ENCODE data around the gene PFDN1.

PFDN1 gene

DNA sequence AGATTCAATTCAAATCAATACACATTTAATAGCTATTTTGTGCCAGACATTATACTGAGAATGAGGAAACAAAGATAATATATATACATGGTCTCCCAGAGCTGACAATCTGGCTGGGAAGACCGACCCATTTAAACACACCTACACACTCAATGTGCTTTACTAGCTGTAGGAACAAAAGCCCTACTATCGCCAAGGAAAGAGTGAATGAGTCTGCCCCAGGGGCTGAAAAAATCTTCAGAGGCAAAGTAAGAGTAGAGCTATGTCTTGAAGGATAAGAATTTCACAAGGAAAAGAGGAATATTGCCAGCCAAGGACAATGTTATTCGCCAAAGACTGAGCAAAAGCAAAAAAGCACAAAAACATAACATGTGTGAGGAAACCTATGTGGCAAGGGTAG, 6.6 kb downstream of the PFDN1 start:
- DNase-seq (ENCODE audit: low read depth in 2 of 2), result no peak

DNA sequence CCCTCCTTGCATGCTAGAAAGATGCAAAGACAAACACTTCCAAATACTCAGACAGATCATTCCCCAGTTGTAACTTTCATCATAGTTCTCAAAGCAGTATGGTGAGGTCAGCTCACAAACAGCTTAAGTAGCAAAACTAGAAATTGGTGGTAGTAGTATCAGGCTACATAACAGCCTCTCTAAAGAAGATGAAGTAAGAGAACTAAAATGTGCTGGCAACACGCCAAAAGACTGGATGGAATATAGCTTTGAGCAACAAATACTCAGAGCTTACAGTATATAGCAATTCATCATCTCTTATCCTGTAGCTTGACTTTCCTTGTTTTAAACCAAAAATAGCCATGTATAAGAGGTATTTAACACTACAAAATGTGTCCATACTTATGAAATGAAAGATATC, 7.5 kb downstream of the PFDN1 start:
- DNase-seq (ENCODE audit: low read depth in 2 of 2), result no peak

DNA sequence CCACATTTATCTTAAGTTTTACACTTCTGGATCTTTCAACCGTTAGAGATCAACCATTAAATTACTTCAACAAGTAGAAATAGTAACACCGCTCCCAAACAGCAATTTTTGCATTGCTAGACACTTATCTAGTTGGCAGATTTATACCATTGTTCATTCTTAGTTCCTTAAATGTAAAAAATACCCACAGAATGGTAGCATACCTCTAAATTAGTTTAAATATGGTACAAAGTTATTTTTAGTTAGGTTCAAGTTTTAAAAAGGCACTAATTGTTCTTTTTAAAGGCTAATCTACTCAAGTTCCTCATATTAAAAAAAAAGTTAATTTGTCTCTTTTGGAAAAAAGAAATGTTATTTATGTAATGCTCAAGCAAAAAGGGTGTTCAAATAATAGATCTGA, 8.1 kb downstream of the PFDN1 start:
- DNase-seq (ENCODE audit: low read depth in 2 of 2), result no peak

DNA sequence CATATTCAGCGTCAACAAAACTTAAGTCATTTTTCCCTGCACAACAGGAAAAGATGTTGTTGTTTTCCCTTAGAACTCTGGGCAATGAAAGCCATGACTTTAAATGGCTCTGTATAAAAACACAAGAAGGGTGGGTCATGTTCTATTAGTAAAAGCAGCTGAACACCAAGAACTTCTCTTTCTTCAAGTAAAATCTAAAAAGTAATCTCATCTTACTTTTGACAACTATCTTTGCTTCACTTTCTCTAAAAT, 9.1 kb downstream of the PFDN1 start:
- no peak for DNase-seq (ENCODE audit: low read depth in 2 of 2)

DNA sequence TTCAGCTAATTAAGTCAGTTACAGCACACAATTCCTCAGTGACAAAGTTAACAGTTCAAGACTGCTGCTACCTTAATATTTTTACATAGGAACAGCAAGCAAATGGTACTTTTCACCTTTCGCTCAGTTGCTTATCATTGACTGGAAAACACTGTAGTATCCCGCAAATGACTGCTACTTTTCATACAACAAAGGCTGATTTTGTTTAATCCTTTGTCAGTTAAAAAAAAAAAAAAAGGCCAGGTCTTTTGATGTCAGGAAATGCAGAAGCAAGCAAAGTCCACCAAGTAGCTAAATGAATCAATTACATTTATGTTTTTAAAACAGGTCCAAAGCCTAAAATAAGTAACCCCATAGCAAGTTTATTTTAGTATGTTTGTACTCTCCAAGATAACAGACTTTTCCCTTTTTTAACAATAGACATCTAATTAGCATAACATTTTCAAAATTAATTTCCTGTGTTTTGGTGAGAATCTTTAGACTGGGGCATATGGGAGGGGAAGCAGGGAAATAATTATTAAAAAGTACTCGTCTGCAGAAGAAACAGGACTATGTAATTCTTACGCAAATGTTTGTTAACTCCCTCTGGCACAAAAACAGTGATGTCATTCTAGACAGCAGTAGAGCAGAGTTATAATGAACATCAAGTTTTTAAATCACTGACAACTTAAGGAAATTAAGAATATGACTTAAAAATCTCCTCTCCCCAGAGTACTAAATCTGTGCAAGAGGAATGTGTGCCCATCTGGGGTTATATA, 9.6 kb downstream of the PFDN1 start:
- DNase-seq (ENCODE audit: low read depth in 2 of 2), result no peak

DNA sequence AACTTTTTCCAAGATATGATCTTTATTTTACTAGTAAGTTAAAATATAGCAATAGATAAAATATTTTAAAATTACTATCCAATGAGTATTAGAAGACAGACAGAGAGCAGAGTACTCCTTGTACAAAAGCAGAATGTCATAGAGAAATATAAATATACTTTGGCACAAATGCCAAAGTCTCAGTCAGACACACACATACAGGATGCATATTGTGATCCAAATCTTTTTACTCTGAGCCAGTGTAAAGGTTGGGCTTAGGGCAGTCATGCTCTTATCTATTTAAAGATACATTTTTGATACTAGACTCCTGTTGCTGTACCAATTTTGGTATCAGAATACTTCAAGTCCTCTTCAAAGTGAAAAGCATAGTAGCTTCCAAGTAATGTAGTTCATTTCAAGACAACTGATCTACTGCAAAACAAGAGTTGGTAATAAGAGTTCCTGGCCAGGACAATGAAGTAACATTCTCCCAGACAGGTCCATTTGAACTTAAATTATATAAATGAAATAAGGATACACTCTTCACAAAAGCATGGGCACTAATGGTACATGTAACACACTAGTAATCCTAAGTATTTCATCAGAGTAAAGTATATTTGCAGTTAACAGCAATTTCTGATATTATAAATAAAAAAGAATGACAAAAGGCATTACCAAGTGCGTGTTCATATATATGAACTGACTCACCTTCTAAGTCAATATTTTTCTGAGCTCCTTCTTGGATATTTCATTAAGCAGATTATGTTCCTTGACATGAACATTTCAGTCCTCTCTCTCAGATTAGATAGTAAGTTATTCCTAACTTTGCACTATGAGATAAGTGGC, 10.5 kb downstream of the PFDN1 start:
- no peak for DNase-seq (ENCODE audit: low read depth in 2 of 2)

DNA sequence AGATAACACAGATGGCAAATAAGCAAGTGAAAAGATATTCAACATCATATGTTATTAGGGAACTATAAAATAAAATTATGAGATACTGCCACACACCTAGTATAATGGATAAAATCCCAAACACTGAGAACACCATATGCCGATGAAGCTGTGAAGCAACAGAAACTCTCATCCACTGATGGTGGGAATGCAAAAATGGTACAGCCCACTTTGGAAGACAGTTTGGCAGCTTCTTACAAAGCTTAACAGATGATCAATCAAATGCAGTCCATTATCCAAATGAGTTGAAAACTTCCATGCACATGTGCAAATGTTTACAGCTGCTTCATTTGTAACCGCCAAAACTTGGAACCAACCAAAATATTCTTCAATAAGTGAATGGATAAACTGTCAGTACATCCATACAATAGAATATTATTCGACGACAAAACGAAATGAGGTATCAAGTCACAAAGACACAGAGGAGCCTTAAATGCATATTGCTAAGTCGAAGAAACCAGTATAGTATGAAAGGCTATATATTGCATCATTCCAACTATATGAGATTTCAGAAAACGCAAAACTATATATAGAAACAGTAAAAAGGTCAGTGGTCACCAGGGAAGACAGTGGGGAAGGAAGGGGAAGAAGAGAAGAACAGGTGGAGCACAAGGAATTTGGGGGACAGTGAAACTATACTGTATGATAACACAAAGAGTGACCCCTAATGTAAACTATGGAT, 14.9 kb downstream of the PFDN1 start:
- no peak for DNase-seq (ENCODE audit: low read depth in 2 of 2)

DNA sequence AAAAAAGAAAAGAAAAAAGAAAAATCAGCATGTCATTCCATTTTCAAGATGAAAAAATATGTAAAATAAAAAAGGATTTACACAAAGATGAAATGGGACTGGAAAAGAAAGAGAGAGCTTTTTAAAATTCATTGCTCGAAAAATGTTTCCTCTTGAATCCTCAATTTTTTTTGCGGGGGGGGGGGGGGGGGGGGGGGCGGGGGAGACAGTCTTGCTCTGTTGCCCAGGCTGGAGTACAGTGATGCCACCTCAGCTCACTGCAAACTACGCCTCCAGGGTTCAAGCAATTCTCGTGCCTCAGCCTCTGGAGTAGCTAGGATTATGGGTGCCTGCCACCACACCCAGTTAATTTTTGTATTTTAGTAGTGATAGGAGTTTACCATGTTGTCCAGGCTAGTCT, 16.5 kb downstream of the PFDN1 start:
- no peak for DNase-seq (ENCODE audit: low read depth in 2 of 2)

DNA sequence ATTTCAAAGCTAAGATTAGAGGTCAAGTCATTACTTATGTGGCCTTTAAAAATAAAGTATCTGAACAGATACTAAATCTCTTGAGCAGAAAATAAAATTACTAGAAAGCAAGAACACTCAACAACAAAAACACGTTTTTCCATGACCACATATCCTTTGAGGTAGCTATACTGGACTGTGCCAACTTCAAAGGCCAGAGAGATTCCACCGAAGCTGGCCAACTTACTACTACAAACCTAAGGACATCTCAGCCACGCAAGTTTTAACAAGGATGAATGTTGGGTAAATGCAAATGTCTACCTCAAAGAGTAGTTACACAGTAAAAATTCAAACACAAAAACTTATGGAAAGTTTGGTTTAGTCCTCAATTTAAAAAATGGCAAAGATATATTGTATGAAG, 18.9 kb downstream of the PFDN1 start:
- no peak for DNase-seq (ENCODE audit: low read depth in 2 of 2)

DNA sequence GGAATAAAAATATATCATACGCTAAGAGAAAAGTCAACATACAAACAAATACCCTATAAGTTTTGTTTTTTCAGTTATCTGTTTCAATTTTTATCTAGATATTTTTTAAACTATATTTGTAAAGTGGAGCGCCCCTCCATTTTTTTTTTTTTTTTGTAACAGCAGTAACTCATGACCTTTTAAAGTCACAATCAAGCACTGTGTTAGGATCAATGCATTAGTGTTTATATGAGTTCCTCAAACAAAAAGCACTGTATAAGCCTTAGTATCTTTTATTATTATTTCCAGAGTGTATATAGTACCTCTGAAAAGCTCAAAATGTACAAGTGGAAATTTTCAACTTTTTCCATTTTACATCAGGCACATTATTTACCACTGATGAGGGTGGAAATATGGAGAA, 20.6 kb downstream of the PFDN1 start:
- DNase-seq (ENCODE audit: low read depth in 2 of 2), result no peak

DNA sequence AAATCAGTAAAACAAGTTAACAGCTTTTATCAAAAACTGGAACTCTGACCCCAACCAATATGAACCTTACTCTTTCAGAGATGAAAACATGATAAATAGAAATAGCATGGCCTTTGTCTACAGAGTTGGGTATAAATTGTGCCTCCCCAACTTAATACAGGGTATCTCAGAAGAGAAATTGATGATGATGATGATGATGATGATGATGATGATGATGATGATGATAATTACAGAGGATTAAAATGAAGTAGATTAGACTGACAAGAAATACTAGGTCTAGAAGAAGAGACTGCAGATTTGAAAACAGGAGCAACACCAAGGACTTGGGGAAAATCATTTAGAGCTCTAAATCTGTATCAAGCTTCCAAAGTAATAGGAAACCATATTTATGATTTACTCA, 27.1 kb downstream of the PFDN1 start:
- DNase-seq (ENCODE audit: low read depth in 2 of 2), result no peak

DNA sequence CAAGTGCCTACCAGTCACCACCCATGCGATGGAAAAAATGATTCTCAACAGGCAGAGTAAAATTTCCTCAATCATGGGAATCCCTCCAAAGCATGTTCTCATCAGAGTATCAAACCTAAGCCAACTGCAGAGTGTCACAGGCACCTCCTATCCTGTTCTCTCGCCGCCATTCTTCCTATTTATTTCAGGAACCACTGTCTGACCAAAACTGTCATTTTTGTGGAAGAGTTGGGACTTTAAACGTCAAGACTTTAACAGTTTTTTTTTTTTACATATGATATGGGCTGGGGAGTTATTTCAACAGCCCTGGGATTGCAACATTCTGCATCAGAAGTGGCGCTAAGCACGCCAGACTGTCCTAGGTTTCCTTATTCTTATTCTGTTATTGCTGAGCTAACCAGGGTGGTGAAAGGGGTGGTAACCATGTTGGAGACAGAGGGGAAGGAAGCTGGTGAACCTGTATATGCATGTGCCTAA, 29.5 kb downstream of the PFDN1 start:
- DNase-seq (ENCODE audit: low read depth in 2 of 2), result no peak

DNA sequence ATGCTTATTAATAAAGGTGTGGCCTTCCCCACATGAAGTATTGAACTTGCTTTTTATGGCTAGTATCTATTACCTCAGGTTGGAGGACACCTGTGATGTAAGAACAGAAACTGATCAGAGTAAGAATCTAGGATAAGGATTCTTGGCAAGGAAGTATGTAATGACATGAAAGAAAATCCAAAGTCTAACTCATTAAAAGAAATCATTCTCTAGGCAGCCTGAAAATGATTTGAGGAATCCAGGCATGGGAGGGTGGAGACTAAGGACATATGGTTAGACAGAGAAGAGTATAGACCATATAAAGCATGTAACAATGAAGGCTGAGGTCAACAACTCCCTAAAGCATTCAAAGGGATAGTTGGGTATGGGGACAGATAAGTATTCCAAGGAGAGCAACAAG, 32.9 kb downstream of the PFDN1 start:
- DNase-seq (ENCODE audit: low read depth in 2 of 2), result no peak

DNA sequence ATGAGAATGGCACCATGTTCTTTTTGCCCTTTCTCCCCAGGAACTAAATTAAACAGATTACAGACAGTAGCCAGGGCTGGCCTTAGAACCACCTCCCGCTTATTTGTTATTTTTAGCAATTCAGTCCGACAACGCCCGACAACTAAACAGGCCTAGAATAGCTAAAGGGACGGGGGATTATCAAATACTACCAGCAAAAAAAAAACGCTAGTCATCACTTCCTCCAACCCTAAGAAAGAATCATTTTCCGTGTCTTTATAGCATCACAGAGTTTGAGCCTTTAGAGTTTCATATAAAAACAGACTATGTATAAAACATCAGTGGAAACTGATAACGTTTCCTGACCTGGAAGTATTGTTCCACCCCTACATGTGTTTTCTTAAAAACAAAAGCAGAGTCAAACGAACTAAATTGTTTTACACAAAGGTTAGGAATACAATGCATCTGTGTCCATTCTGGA, 35.3 kb downstream of the PFDN1 start:
- DNase-seq (ENCODE audit: low read depth in 2 of 2), result no peak

DNA sequence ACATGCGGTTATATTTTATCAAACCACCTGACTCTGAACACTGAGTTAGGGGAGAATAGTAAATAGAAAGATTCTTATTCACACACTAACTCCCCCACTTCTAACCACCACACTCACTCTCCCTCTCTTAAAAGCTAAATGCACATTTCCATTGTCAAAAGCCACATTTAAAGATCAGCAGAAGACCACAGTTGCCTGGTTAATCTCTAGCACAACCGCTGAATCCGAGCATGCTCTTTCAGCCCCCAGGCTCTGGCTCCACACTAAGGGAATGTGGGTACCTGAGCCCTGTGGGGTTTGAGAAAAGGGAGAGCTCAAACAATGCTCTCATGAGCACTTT, 35.7 kb downstream of the PFDN1 start:
- no peak for DNase-seq (ENCODE audit: low read depth in 2 of 2)

DNA sequence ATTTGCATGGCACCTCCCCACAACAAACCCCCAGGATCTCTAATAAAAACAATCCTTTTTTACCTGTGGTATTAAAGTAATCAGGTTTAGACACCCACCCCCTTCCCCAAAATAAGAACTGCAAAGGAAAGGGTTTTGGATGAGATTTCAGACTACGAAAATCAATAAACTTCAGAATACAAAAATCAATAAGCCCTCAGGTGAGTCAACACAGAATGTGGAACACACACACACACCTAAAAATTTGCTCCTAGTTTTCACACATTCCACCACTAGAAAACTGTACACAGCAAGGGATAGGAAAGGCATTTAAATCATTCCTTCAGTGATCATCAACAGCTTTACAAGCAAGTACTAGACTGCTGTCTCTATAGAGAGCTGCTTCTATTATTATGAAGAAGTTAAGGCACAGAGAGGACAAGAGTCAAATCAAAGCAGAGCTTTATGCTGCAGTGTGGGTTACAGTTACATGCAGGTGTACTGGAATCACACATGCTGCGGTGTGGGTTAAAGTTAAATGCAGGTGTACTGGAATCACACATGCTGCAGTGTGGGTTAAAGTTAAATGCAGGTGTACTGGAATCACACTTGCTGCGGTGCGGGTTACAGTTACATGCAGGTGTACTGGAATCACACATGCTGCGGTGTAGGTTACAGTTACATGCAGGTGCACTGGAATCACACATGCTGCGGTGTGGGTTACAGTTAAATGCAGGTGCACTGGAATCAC, 36.3 kb downstream of the PFDN1 start:
- no peak for DNase-seq (ENCODE audit: low read depth in 2 of 2)

DNA sequence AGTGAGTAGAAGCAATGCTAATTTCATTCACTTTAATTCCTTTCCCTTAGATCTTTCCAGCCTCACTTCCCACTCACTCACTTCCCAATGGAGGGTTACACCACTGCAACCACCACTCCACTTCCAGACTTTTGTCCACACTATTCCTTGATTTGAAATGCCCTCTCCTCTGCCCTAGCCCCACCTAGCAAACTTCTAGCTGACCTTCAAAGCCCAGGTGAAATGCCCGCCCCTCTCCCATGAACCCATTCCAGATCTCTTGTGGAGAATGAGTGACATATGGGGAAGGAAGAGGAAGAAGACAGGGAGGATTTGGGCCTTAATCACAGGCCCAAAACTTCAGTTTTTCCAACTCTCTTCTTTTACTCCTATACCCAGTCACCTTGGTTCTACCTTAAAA, 37.1 kb downstream of the PFDN1 start:
- no peak for DNase-seq (ENCODE audit: low read depth in 2 of 2)

DNA sequence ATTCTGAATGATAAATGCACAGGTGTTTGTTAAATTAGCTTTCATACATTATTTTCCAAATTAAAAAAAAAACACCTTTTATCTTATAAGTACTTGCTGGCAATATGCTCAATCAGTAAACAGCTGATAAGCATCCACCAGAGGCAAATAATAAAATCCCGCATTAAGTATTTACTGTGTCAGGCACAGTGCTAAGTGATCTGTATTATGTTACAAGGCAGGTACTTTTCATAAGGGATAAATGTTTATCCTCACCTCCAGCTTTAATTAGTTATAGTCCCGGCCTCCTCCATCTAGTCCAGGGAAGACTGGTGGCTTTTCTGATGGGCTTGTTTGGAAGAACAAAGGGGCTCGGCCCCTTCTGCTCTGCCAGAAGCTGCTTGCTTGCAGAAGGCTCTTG, 40.1 kb downstream of the PFDN1 start:
- no peak for DNase-seq (ENCODE audit: low read depth in 2 of 2)

DNA sequence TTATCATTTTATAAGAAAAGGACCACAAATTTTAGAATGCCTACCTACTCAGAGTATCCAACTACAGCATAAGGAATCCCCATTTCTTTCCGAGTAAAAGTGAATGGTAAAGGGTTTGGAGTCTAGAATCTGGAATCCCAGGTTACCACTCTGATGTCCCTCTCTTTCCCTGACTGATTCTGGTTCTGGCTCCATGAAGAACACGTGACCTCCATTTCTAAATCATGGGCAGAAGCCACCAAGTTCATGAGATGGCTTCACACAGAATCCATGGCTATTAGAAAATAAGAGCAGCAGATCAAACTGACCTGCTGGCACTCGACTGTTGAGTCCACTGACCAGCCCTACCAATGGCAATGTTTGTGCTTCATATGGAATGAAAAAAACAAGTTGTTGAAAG, 40.7 kb downstream of the PFDN1 start:
- no peak for DNase-seq (ENCODE audit: low read depth in 2 of 2)

DNA sequence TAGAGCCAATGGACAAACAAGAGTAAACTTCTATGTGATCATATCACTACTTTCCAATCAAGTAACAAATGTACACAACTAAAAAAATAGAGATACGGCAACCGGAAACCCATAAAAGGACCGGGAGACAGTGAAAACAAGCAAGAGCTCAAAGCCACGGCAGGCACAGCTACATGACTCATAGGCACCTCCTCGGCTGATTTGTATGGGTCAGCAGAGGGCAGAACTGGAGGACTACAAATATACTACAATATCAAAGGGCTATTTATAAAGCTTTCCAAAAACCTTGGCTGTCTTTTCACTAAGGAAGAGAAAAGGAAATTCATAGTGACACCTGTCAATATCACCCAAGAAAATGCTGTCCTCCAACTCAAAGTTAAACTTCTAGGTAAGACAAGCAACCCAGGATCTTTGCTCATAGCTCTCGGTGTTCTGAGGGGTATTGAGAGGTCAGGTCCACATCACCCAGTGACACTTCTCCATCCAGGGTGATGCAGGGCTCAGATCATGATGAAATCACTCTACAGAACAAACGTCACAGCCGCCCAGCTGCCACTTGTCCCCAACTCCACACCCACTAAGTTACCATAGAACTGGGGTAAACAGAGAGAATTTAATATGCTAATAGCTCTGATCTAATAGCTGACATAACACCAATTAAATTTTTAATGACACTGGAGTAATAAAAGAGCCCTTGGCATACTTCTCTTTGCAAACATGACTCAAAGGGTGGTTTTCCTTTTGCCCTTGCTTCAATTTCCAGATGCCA, 41.3 kb downstream of the PFDN1 start:
- no peak for DNase-seq (ENCODE audit: low read depth in 2 of 2)

DNA sequence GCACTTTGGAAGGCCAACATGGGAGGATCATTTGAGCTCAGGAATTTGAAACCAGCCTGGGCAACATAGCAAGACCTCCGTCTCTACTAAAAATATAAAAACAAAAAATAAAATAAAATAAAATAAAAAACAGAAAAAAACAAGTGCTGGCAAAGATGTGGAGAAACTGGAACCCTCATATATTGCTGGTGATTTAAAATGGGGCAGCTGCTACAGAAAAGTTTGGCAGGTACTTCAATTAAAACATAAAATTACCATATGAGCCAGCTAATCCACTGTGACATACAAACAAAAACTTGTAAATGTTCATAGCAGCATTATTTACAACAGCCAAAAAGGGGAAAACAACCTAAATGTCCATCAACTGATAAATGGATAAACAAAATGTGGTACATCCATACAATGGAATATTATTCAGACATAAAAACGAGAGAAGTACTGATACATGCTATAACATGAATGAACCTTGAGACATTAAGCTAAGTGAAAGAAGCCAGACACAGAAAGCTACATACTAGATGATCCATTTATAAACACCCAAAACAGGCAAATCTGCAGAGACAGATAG, 42.7 kb downstream of the PFDN1 start:
- no peak for DNase-seq (ENCODE audit: low read depth in 2 of 2)
